DND-41 (cell line): ENCODE results near the gene DNAJC15.

Source experiments
- ATAC-seq: fragments of 200-7000 bp; cut with Tn5 transposase; 3 replicates; pipeline ENCODE4 v1.9.1; 2021; ENCODE audit warnings: low read depth; ENCODE audit not compliant: insufficient read depth
- DNase-seq: peaks from one replicate; pipeline ENCODE4 v3.0.0-alpha.2; 2020
- H2AFZ ChIP-seq: 2 replicates; pipeline ENCODE4 v1.6.0; 2012; ENCODE audit warnings: low read depth, low read length
- H3K27ac ChIP-seq: 2 replicates; pipeline ENCODE4 v1.5.1; 2012; ENCODE audit warnings: low read length, inconsistent platforms
- H3K27me3 ChIP-seq: fragments of 200-600 bp; sonication (generic); 2 replicates; pipeline ENCODE4 v1.6.0; 2012; ENCODE audit warnings: low read length, mild to moderate bottlenecking, inconsistent platforms; ENCODE audit not compliant: insufficient read depth, poor library complexity
- H3K36me3 ChIP-seq: 2 replicates; pipeline ENCODE4 v1.5.1; 2012; ENCODE audit warnings: low read length, inconsistent platforms; ENCODE audit not compliant: insufficient read depth
- H3K4me1 ChIP-seq: 2 replicates; pipeline ENCODE4 v1.5.1; 2012; ENCODE audit warnings: mild to moderate bottlenecking, low read length; ENCODE audit not compliant: insufficient read depth
- H3K4me2 ChIP-seq: 2 replicates; pipeline ENCODE4 v1.6.0; 2012; ENCODE audit warnings: mild to moderate bottlenecking, moderate library complexity, low read length, inconsistent platforms; ENCODE audit not compliant: insufficient read depth
- H3K4me3 ChIP-seq, 2 experiments: fragments of 200-600 bp in 1 of 2; shearing (Covaris generic) in 1 of 2; 2 replicates each; pipeline ENCODE4 v1.5.1; 2012 to 2016; ENCODE audit warnings: inconsistent platforms in 2 of 2, low read length in 2 of 2, mild to moderate bottlenecking in 2 of 2, low read depth in 1 of 2, moderate library complexity in 1 of 2
- H3K79me2 ChIP-seq: 2 replicates; pipeline ENCODE4 v1.6.0; 2012; ENCODE audit warnings: low read length, inconsistent platforms; ENCODE audit not compliant: insufficient read depth
- H3K9ac ChIP-seq: 2 replicates; pipeline ENCODE4 v1.6.0; 2012; ENCODE audit warnings: low read depth, mild to moderate bottlenecking, inconsistent platforms, low read length, moderate library complexity
- H3K9me3 ChIP-seq: 2 replicates; pipeline ENCODE4 v1.5.1; 2012; ENCODE audit warnings: low read length, moderate library complexity, mild to moderate bottlenecking, inconsistent platforms; ENCODE audit not compliant: insufficient read depth, severe bottlenecking
- H4K20me1 ChIP-seq: 2 replicates; pipeline ENCODE4 v1.6.0; 2012; ENCODE audit warnings: low read length; ENCODE audit not compliant: insufficient read depth
- CTCF ChIP-seq: IDR thresholded peaks from 2 replicates; pipeline ENCODE4 v1.5.1; 2012; ENCODE audit warnings: borderline replicate concordance, low read length, moderate library complexity, mild to moderate bottlenecking; ENCODE audit not compliant: poor library complexity, severe bottlenecking; ENCODE audit errors: extremely low read depth
- EZH2 ChIP-seq: IDR thresholded peaks from 3 replicates; pipeline ENCODE4 v1.6.1; 2012; ENCODE audit warnings: borderline replicate concordance, low read depth, mild to moderate bottlenecking, moderate library complexity, low read length, inconsistent platforms; ENCODE audit not compliant: severe bottlenecking

Gene DNAJC15

GRCh38 chr13:43110658-43111057, 87.3 kb downstream of the DNAJC15 start:
- H3K36me3 ChIP-seq = no peaks in the 10 kb centered on the region
- H3K27ac ChIP-seq = no peak overlapping the region
- no peak overlapping the region for H3K4me2 ChIP-seq
- no peak overlapping the region for H3K9ac ChIP-seq
- H4K20me1 ChIP-seq = no peaks in the 10 kb centered on the region
- ATAC-seq (no peak), DNase-seq (no peak)
- TF ChIP-seq EZH2 (no peak), CTCF (no peak)
- H3K79me2 ChIP-seq = no peaks in the 10 kb centered on the region
- H3K4me3 ChIP-seq = no peak overlapping the region
- no peaks in the 10 kb centered on the region for H3K4me1 ChIP-seq
- H3K27me3 ChIP-seq = no peaks in the 10 kb centered on the region
- H2AFZ ChIP-seq = no peak overlapping the region
- H3K9me3 ChIP-seq = no peaks in the 10 kb centered on the region

GRCh38 chr13:43111559-43112400, 88.4 kb downstream of the DNAJC15 start:
- Histone ChIP-seq H3K4me3 (no peak overlapping the region), H3K9ac (no peak overlapping the region), H4K20me1 (no peaks in the 10 kb centered on the region), H3K4me1 (no peaks in the 10 kb centered on the region), H3K79me2 (no peaks in the 10 kb centered on the region), H3K9me3 (no peaks in the 10 kb centered on the region), H3K36me3 (no peaks in the 10 kb centered on the region), H3K4me2 (no peak overlapping the region), H3K27ac (no peak overlapping the region), H2AFZ (no peak overlapping the region), H3K27me3 (no peaks in the 10 kb centered on the region)
- DNase-seq (no peak), ATAC-seq (no peak)
- no peak for TF ChIP-seq EZH2
- TF ChIP-seq CTCF = no peak

- Histone ChIP-seq H3K9ac (no peak overlapping the region), H3K27me3 (no peaks in the 10 kb centered on the region), H3K27ac (no peak overlapping the region), H3K4me2 (no peak overlapping the region), H3K9me3 (no peaks in the 10 kb centered on the region), H3K79me2 (no peaks in the 10 kb centered on the region), H4K20me1 (no peaks in the 10 kb centered on the region), H3K36me3 (no peaks in the 10 kb centered on the region), H3K4me3 (no peak overlapping the region), H2AFZ (no peak overlapping the region), H3K4me1 (no peaks in the 10 kb centered on the region)
- no peak for TF ChIP-seq CTCF
- no peak for TF ChIP-seq EZH2
- no peak for ATAC-seq
- no peak for DNase-seq
Observed at GRCh38 chr13:43113603-43114002, 90.2 kb downstream of the DNAJC15 start.
